Measurements from ENCODE around the gene FRMD4A.

FRMD4A gene

DNA sequence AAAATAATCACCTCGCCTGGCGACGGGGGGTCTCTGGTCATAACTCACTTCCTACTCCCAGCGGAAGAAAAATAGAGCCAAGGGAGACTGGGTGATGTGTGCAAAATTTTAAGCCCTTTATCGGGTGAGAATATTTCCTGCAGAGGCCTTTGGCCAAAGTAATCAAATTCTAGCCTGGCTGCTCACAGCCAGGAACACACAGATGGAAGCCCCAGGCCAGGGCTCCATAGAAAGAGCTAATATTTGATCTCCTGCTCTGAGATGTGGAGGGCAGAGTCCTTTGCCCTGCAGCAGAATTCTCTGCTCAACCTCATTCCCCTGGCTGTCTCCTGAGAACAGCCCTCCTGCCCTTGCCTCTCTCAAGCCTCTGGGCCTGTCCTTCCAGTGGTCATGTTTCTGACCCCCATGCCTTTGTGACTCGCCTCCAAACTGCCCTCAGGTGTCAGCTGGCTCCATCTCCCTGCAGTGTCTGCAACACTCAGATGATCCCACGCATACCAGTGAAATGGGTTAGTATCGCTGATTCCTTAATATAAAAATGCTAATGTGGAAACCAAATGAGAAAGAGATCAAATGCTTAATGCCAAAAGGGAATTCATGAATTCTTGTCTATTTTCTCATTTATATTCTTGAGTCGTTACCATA lies 34.5 kb downstream of the FRMD4A start:
- in situ Hi-C loops (cut with MboI; ENCODE audit: low sequenced_read_pairs) = no loop called here

DNA sequence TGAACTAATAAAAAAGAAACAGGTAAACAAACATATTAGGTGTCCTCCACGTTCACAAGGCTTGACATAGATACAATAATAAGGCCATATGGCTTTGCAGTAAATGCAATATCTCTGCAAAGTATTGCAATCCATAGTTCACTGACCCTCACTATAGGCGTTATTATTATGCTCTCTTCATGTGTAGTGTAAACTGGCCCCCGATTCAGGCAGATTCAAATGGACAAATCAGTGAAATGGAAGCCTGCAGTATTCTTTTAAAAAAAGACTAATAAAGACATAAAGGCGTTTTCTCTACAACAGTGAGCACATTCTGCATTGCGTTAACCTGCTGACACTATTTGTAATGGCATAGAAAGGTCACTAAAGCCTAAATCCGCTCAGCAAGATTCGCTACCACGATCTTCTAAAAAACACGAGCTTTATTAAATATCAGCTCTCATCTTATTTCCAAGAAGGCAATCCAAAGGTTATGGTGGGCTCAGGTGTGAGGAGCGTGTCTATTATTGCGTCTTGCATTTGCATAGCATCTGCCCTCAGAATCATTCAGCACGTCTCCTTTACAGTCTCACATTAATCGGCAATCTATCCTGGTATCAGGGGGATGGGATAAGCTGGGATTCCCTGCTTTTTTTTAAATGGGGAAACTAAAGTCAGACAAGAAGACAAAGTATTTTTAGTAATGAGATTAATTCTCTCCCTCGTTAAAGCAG lies 36.2 kb downstream of the FRMD4A start:
- in situ Hi-C loops (cut with MboI; ENCODE audit: low sequenced_read_pairs) = no loop called here

GRCh38 chr10:14293526-14293925 lies 37.2 kb downstream of the FRMD4A start:
- in situ Hi-C loops (cut with MboI; ENCODE audit: low sequenced_read_pairs) = no loop called here

- in situ Hi-C loops (cut with MboI; ENCODE audit: low sequenced_read_pairs) = no loop called here
Measured at GRCh38 chr10:14291296-14291695, 39.4 kb downstream of the FRMD4A start.

DNA sequence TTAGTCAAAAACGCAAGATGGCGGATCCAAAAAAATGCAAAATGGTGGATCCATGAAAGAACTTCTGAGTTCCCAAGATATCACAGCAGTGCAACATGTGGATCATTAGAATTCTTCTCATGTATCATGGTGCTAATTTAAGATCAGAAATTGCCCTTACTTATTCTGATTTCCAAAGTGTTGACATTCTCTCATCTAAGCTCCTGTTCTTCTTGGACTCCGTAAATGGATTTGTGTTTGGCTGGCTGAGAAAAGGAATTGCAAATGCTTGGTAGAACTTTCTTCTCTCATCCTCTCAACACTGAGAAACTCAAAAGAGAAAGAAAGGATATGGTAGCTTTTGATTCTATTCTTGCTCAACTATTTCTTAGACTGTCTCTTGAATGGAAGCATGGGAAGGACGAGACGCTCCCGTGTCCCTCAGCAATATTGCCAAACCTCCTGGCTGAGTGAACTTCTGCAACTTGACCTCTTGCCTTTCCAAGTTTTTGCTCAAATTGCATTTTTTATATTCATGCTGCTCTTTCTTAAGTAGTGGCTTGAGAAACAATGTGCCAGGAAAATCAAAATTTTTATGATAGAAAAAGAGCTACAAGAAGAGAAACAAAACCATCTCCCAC lies 44.7 kb downstream of the FRMD4A start:
- in situ Hi-C loops (cut with MboI; ENCODE audit: low sequenced_read_pairs) = no loop called here

- in situ Hi-C loops (cut with MboI; ENCODE audit: low sequenced_read_pairs) = no loop called here
Measured at GRCh38 chr10:14282276-14282675, 48.4 kb downstream of the FRMD4A start.

- in situ Hi-C loops (cut with MboI; ENCODE audit: low sequenced_read_pairs) = no loop called here
Measured at GRCh38 chr10:14278533-14278932, 52.2 kb downstream of the FRMD4A start.

- in situ Hi-C loops (cut with MboI; ENCODE audit: low sequenced_read_pairs) = no loop called here
Measured at GRCh38 chr10:14276210-14276609, 54.5 kb downstream of the FRMD4A start.

GRCh38 chr10:14271621-14272020 lies 59.1 kb downstream of the FRMD4A start:
- in situ Hi-C loops (cut with MboI; ENCODE audit: low sequenced_read_pairs) = no loop called here

DNA sequence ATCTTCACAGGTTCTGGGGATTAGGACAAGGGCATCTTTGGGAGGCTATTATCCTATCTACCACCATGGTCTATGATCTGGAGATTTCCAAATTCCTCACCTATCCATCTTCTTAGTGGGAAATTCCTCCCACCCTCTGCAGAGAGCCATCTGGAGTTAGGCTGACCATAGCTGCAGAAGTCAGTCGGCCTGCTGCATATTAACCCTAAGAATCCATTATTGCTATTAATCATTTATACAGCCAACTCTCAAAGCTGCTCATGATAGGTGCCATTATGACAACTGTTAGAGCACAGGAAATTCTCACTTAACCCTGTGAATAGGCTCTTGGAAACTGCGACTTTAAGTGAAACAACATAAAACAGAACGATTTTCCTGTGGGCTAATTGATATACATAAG lies 60.4 kb downstream of the FRMD4A start:
- in situ Hi-C loops (cut with MboI; ENCODE audit: low sequenced_read_pairs) = no loop called here

- in situ Hi-C loops (cut with MboI; ENCODE audit: low sequenced_read_pairs) = no loop called here
Measured at GRCh38 chr10:14265709-14266108, 65.0 kb downstream of the FRMD4A start.

GRCh38 chr10:14262836-14263425 lies 67.8 kb downstream of the FRMD4A start:
- in situ Hi-C loops (cut with MboI; ENCODE audit: low sequenced_read_pairs) = no loop called here

GRCh38 chr10:14261336-14261735 lies 69.4 kb downstream of the FRMD4A start:
- in situ Hi-C loops (cut with MboI; ENCODE audit: low sequenced_read_pairs) = no loop called here

- in situ Hi-C loops (cut with MboI; ENCODE audit: low sequenced_read_pairs) = no loop called here
Measured at GRCh38 chr10:14259696-14260566, 70.8 kb downstream of the FRMD4A start.

GRCh38 chr10:14254368-14254767 lies 76.4 kb downstream of the FRMD4A start:
- in situ Hi-C loops (cut with MboI; ENCODE audit: low sequenced_read_pairs) = no loop called here

DNA sequence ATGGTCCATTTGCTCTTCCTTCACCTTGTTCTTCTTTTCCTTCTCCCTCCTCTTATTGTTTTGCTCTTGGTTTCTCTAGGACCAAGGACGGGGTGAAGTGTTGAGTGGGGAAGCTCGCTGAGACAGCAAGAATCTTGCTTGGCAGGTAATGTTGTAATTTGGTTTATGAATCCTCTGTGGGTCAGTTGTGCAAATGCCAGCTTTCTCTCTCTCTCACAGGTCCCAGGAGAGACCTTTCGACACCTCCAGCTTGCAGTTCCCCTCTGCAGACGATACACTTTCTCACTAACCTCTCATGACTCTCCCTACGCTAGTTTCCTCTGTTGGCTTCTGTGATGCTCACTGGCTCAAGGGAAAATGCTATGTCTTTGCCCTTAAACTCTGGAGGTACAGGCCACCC lies 77.0 kb downstream of the FRMD4A start:
- in situ Hi-C loops (cut with MboI; ENCODE audit: low sequenced_read_pairs) = no loop called here

GRCh38 chr10:14253079-14253478 lies 77.6 kb downstream of the FRMD4A start:
- in situ Hi-C loops (cut with MboI; ENCODE audit: low sequenced_read_pairs) = no loop called here

- in situ Hi-C loops (cut with MboI; ENCODE audit: low sequenced_read_pairs) = no loop called here
Measured at GRCh38 chr10:14250496-14251076, 80.1 kb downstream of the FRMD4A start.

GRCh38 chr10:14247377-14248116 lies 83.2 kb downstream of the FRMD4A start:
- in situ Hi-C loops (cut with MboI; ENCODE audit: low sequenced_read_pairs) = no loop called here

DNA sequence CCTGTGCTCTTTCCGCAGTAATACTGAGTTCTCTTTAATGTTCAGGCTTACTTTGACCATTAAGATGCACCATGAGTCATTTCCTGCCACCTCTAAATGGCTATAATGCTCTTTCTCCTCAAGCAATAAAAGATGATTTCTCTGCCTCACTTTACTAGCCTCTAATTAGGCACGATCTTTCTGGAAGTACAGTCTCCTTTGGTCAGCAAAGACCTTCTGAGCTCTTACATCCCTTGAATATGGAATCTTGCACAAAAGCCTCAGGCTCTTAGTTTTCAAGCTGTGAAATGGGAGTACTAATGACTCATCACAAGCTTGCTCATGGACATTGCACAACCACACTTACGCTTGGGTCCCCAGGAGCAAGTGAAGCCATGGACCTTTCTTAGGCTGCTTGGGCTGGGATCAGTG lies 85.9 kb downstream of the FRMD4A start:
- in situ Hi-C loops (cut with MboI; ENCODE audit: low sequenced_read_pairs) = no loop called here

Data from HL-60/S4 treated with retinoic acid at 250 ng/mL for 4 days and 3 days (cell line).